NCI-H2227 treated with DMSO at 0.1 percent for 48 hours (cell line): ENCODE measurements around the gene ZNF397.

Source experiments
- DNase-seq: peaks from one replicate; lab custom pipeline; 2025; lab: John Stamatoyannopoulos, UW

Gene ZNF397

GRCh38 chr18:35296060-35296459, 55.2 kb downstream of the ZNF397 start:
- DNase-seq = no peak

DNA sequence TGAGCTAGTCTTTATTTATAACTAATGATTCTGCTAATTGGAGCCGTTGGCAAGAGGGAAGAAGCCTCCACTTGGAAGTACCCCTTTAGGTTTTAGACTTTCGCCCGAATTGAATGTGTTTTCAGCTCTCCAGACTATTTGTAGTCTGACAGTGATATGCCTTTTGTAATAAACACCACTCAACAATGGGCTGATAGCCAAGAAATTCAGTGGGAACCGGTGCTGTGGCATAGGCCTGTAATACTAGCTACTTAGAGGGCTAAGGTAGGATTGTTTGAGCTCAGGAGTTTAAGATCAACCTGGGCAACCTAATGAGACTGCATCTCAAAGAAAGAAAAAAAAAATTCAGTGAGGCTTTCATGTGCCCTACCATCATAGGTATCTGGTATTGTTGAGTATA, 62.8 kb downstream of the ZNF397 start:
- no peak for DNase-seq

DNA sequence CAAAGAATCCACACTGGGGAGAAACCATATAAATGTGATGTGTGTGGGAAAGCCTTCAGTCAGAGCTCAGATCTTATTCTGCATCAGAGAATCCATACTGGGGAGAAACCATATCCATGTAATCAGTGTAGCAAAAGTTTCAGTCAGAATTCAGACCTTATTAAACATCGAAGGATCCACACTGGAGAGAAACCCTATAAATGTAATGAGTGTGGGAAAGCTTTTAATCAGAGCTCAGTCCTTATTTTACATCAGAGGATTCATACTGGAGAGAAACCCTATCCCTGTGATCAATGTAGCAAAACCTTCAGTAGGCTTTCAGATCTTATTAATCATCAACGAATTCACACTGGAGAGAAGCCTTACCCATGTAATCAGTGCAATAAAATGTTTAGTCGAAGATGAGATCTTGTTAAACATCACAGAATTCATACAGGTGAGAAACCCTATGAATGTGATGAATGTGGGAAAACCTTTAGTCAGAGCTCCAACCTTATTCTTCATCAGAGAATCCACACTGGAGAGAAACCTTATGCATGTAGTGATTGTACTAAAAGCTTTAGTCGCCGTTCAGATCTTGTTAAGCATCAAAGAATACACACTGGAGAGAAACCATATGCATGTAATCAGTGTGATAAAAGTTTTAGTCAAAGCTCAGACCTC, 65.9 kb downstream of the ZNF397 start:
- no peak for DNase-seq
